HCT116 (cell line): ENCODE measurements around the gene PPP4R3A. TPM values are rescaled to one million over a fixed set of nuclear protein-coding genes. Genes with fewer than 3 reads are reported as not detected.
"Not testable (repeated sequence)": the region's sequence is repeated elsewhere in the genome, so short reads cannot be mapped to it uniquely, and the experiment has no call there.

Experiments used
- ATAC-seq: fragments of 200-7000 bp; cut with Tn5 transposase; 2 replicates; pipeline ENCODE4 v1.9.1; 2020; ENCODE audit warnings: mild to moderate bottlenecking, moderate library complexity
- BruUV-seq: library from RNA; stranded (reverse); fragments of 400-500 nt; replicated peaks from 2 replicates; lab custom pipeline; 2021; lab: Mats Ljungman, UMichigan
- CTCF ChIA-PET: fragments of 300-600 bp; sonication (Branson Sonifier 250); formaldehyde crosslinking; loops from one replicate; lab custom pipeline; 2021; ENCODE audit warnings: antibody characterized with exemption; lab: Charles Lee
- POLR2A ChIA-PET: fragments of 300-600, 350-600 bp; sonication (Branson Sonifier 250); formaldehyde crosslinking; loops from one replicate; lab custom pipeline; 2021; ENCODE audit warnings: antibody characterized with exemption; lab: Charles Lee
- RAD21 ChIA-PET, 2 experiments: fragments of 300-600 bp; sonication (Branson Sonifier 250); formaldehyde crosslinking; loops; one replicate each; lab custom pipeline; 2023; ENCODE audit warnings: low total read pairs in 2 of 2; ENCODE audit not compliant: uncharacterized antibody in 2 of 2, unreplicated experiment in 2 of 2, low non-redundant PET in 1 of 2; lab: Charles Lee
- DNase-seq: peaks from one replicate; pipeline ENCODE4 v3.0.0-alpha.2; 2010; ENCODE audit warnings: low read depth, low spot score
- H2AFZ ChIP-seq: fragments of 200-600 bp; shearing (Covaris generic), sonication (generic); 2 replicates; pipeline ENCODE4 v1.6.1; 2017; ENCODE audit warnings: low read depth, mixed run types, mixed read lengths, antibody characterized with exemption, low read length; ENCODE audit not compliant: poor library complexity, severe bottlenecking
- H3K27ac ChIP-seq: 2 replicates; pipeline ENCODE4 v1.5.1; 2012; ENCODE audit warnings: low read depth, low read length
- H3K27me3 ChIP-seq: fragments of 200-600 bp; sonication (generic); 2 replicates; pipeline ENCODE4 v1.6.1; 2016; ENCODE audit warnings: mixed run types, low read length, mixed read lengths; ENCODE audit not compliant: insufficient read depth
- H3K36me3 ChIP-seq, 2 experiments: fragments of 200-500 bp in 1 of 2; fragments of 200-600 bp in 1 of 2; sonication (Bioruptor generic) in 1 of 2; sonication (generic) in 1 of 2; 2 replicates each; pipeline versions ENCODE4 v1.5.1 to v1.6.1; 2014 to 2016; ENCODE audit warnings: low read length in 2 of 2, inconsistent platforms in 1 of 2, mixed read lengths in 1 of 2, mixed run types in 1 of 2; ENCODE audit not compliant: insufficient read depth in 2 of 2, control insufficient read depth in 1 of 2
- H3K4me1 ChIP-seq, 2 experiments: fragments of 200-600 bp in 1 of 2; sonication (generic) in 1 of 2; 2 replicates each; pipeline versions ENCODE4 v1.5.1 to v1.6.1; 2012 to 2017; ENCODE audit warnings: low read length in 2 of 2, inconsistent platforms in 1 of 2, mild to moderate bottlenecking in 1 of 2, mixed read lengths in 1 of 2, mixed run types in 1 of 2, moderate library complexity in 1 of 2; ENCODE audit not compliant: insufficient read depth in 2 of 2, control insufficient read depth in 1 of 2
- H3K4me2 ChIP-seq: fragments of 200-600 bp; sonication (generic); 2 replicates; pipeline ENCODE4 v1.6.1; 2017; ENCODE audit warnings: mixed run types, low read length, mixed read lengths
- H3K4me3 ChIP-seq, 2 experiments: fragments of 200-600 bp in 1 of 2; sonication (generic) in 1 of 2; replicated peaks in 1 of 2; 2 replicates each; pipeline ENCODE4 v1.5.1; 2011 to 2016; ENCODE audit warnings: low read length in 2 of 2, control low read depth in 1 of 2, low read depth in 1 of 2, mild to moderate bottlenecking in 1 of 2, mixed read lengths in 1 of 2, mixed run types in 1 of 2
- H3K79me2 ChIP-seq: fragments of 200-600 bp; sonication (generic); 2 replicates; pipeline ENCODE4 v1.6.1; 2017; ENCODE audit warnings: mild to moderate bottlenecking, mixed run types, low read length, moderate library complexity, mixed read lengths; ENCODE audit not compliant: insufficient read depth
- H3K9ac ChIP-seq: fragments of 200-600 bp; sonication (generic); 2 replicates; pipeline ENCODE4 v1.6.1; 2016; ENCODE audit warnings: low read length, mixed read lengths
- H3K9me2 ChIP-seq: fragments of 200-600 bp; sonication (generic), shearing (Covaris generic); 2 replicates; pipeline ENCODE4 v1.6.1; 2017; ENCODE audit warnings: mixed run types, mild to moderate bottlenecking, moderate library complexity; ENCODE audit not compliant: insufficient read depth
- H3K9me3 ChIP-seq, 2 experiments: fragments of 200-500 bp in 1 of 2; fragments of 200-600 bp in 1 of 2; sonication (Bioruptor generic) in 1 of 2; sonication (generic) in 1 of 2; 2 replicates each; pipeline ENCODE4 v1.6.1; 2014 to 2017; ENCODE audit warnings: low read length in 2 of 2, mixed read lengths in 2 of 2, inconsistent platforms in 1 of 2, low read depth in 1 of 2, mild to moderate bottlenecking in 1 of 2, mixed run types in 1 of 2, moderate library complexity in 1 of 2; ENCODE audit not compliant: control insufficient read depth in 1 of 2, insufficient read depth in 1 of 2
- H4K20me1 ChIP-seq: fragments of 200-600 bp; sonication (generic), shearing (Covaris generic); 2 replicates; pipeline ENCODE4 v1.6.1; 2017; ENCODE audit warnings: mixed run types, mild to moderate bottlenecking, moderate library complexity; ENCODE audit not compliant: insufficient read depth
- FOSL1 ChIP-seq: IDR thresholded peaks from 2 replicates; pipeline ENCODE4 v1.6.1; 2012; ENCODE audit warnings: low read depth
- REST ChIP-seq: IDR thresholded peaks from 2 replicates; pipeline ENCODE4 v1.6.1; 2012; ENCODE audit warnings: low read depth
- intact Hi-C: fragments of 100-400 bp; cut with micrococcal nuclease; formaldehyde crosslinking; loops from 2 replicates; pipeline ENCODE4 v1.10.0; 2022
- total RNA-seq: library from RNA; stranded (reverse); gene quantifications from one replicate; pipeline ENCODE4 v1.2.1, GENCODE V29; 2021; ENCODE audit not compliant: unreplicated experiment

PPP4R3A gene
- total RNA-seq, 1 experiment from 2014 or later, result 67.7 TPM

GRCh38 chr14:91409928-91410718 lies 100.0 kb downstream of the PPP4R3A start (continued):
- TF ChIP-seq REST, result no peak
- TF ChIP-seq FOSL1, result no peak

- RAD21 ChIA-PET, H2AFZ ChIP-seq, H3K4me3 ChIP-seq, H4K20me1 ChIP-seq, ATAC-seq, H3K9me3 ChIP-seq, H3K4me1 ChIP-seq, H3K4me2 ChIP-seq, H3K36me3 ChIP-seq, H3K9me2 ChIP-seq, intact Hi-C loops, DNase-seq, POLR2A ChIA-PET, H3K27me3 ChIP-seq, BruUV-seq, CTCF ChIA-PET, H3K27ac ChIP-seq, H3K9ac ChIP-seq: not testable (repeated sequence)
- H3K79me2 ChIP-seq, result peaks cover 13% of the 10 kb centered on the region; the same call in 1 of the 2 replicates
These were observed 100.9 kb downstream of the PPP4R3A start for GRCh38 chr14:91409240-91409639.

Other genes with a start within 250 kb of the PPP4R3A start
- gene CCDC88C, start 92.5 kb downstream of the PPP4R3A start, total RNA-seq, result 20.8 TPM
- gene CATSPERB, start 221.8 kb upstream of the PPP4R3A start, total RNA-seq, result 0.74 TPM